ENCODE measurements around the gene PTPRN2. TPM values are rescaled to one million over a fixed set of nuclear protein-coding genes. Genes with fewer than 3 reads are reported as not detected.

The PTPRN2 gene
- total and polyA plus RNA-seq, 4 experiments from 2014 or later = 1.7 to 2.6 (median 1.9) TPM

GRCh38 chr7:157764946-157765537 is 822.6 kb downstream of the PTPRN2 start:
- Histone ChIP-seq H3K4me1 (ENCODE audit: insufficient read depth, low read length) (no peaks in the 10 kb centered on the region), H3K9me3 (ENCODE audit: control insufficient read depth in 1 of 2, low read length in 2 of 2) (no peaks in the 10 kb centered on the region), H3K27me3 (ENCODE audit: insufficient read depth, low read length) (no peaks in the 10 kb centered on the region), H3K4me3 (ENCODE audit: low read length in 2 of 2) (no peak overlapping the region), H3K36me3 (ENCODE audit: insufficient read depth, low read length) (no peaks in the 10 kb centered on the region), H3K27ac (ENCODE audit: low read depth, low read length) (no peak overlapping the region)
- ChIA-PET CTCF (ENCODE audit: partially characterized antibody) (no interaction called here), POLR2A (ENCODE audit: partially characterized antibody) (no interaction called here)
- Mint-ChIP-seq H3K36me3 (peaks cover 0 to 4% of the 10 kb centered on the region in 2 donors), H3K4me1 (peaks cover 0 to 5% (median 4%) of the 10 kb centered on the region in 4 donors), H3K4me3 (no peak overlapping the region), H3K27ac (peak overlapping the region in 1 of 7 donors; percentile 54), H3K27me3 (peaks cover 5 to 8% of the 10 kb centered on the region in 2 donors), H3K9me3 (peaks cover 0 to 16% (median 10%) of the 10 kb centered on the region in 8 donors)
- intact Hi-C loops (cut with micrococcal nuclease) = no loop called here
- DNase-seq = no peak

- H3K27ac ChIP-seq (ENCODE audit: low read depth, low read length) = no peak overlapping the region
- Mint-ChIP-seq H3K27me3 (peaks cover 5 to 8% of the 10 kb centered on the region in 2 donors), H3K36me3 (peaks cover 0 to 4% of the 10 kb centered on the region in 2 donors), H3K4me1 (peaks cover 0 to 5% (median 4%) of the 10 kb centered on the region in 4 donors), H3K9me3 (peaks cover 0 to 16% (median 10%) of the 10 kb centered on the region in 8 donors), H3K4me3 (no peak overlapping the region), H3K27ac (no peak overlapping the region)
- intact Hi-C loops (cut with micrococcal nuclease) = no loop called here
- no peaks in the 10 kb centered on the region for H3K4me1 ChIP-seq (ENCODE audit: insufficient read depth, low read length)
- no peaks in the 10 kb centered on the region for H3K27me3 ChIP-seq (ENCODE audit: insufficient read depth, low read length)
- ChIA-PET POLR2A (ENCODE audit: partially characterized antibody) (no interaction called here), CTCF (ENCODE audit: partially characterized antibody) (no interaction called here)
- no peaks in the 10 kb centered on the region for H3K36me3 ChIP-seq (ENCODE audit: insufficient read depth, low read length)
- H3K9me3 ChIP-seq (ENCODE audit: control insufficient read depth in 1 of 2, low read length in 2 of 2) = no peaks in the 10 kb centered on the region
- no peak for DNase-seq
- H3K4me3 ChIP-seq (ENCODE audit: low read length in 2 of 2) = no peak overlapping the region
These were observed 823.4 kb downstream of the PTPRN2 start for GRCh38 chr7:157764193-157764592.

DNA sequence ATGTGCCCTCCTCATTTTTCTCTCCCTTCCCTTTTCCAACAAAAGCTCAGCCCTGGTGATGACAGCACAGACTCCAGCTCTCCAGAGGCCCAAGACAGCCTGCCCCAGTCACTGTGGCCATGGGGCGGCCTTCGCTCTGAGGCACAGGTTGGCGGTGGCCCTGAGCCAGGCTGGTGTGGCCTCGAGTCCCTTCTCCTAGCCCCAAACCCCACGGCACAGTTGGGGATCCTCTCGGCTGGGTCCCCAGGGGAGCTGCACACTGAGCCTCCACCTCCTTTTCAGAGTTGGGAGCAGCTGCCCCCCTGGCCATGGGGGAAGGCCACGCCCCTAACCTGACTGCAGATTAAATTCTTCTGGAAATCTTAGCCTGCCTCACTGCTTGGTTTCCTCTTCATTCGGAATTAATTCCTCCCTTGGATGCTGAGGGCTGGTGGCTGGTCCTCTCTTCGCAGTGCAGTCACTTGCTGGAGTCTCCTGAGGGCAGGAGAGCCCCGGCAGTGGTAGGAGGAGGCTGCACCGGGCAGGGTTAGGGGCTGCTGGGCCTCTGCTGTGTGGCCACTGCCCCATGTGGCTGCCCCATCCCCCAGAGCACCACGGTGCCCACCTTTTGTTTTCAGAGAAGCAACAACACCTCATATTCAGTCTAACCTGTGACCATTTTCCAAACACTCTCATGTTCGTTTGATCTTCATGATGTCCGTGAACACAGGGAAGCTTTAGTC is 824.2 kb downstream of the PTPRN2 start:
- H3K27me3 ChIP-seq (ENCODE audit: insufficient read depth, low read length) = no peaks in the 10 kb centered on the region
- no peaks in the 10 kb centered on the region for H3K36me3 ChIP-seq (ENCODE audit: insufficient read depth, low read length)
- no peak overlapping the region for H3K4me3 ChIP-seq (ENCODE audit: low read length in 2 of 2)
- no peak for DNase-seq
- intact Hi-C loops (cut with micrococcal nuclease) = no loop called here
- H3K9me3 ChIP-seq (ENCODE audit: control insufficient read depth in 1 of 2, low read length in 2 of 2) = no peaks in the 10 kb centered on the region
- Mint-ChIP-seq H3K36me3 (peaks cover 0 to 4% of the 10 kb centered on the region in 2 donors), H3K4me3 (no peak overlapping the region), H3K4me1 (peaks cover 0 to 5% (median 4%) of the 10 kb centered on the region in 4 donors), H3K27me3 (peaks cover 3 to 8% of the 10 kb centered on the region in 2 donors), H3K27ac (no peak overlapping the region), H3K9me3 (peaks cover 0 to 16% (median 10%) of the 10 kb centered on the region in 8 donors)
- ChIA-PET POLR2A (ENCODE audit: partially characterized antibody) (no interaction called here), CTCF (ENCODE audit: partially characterized antibody) (no interaction called here)
- H3K27ac ChIP-seq (ENCODE audit: low read depth, low read length) = no peak overlapping the region
- H3K4me1 ChIP-seq (ENCODE audit: insufficient read depth, low read length) = no peaks in the 10 kb centered on the region

DNA sequence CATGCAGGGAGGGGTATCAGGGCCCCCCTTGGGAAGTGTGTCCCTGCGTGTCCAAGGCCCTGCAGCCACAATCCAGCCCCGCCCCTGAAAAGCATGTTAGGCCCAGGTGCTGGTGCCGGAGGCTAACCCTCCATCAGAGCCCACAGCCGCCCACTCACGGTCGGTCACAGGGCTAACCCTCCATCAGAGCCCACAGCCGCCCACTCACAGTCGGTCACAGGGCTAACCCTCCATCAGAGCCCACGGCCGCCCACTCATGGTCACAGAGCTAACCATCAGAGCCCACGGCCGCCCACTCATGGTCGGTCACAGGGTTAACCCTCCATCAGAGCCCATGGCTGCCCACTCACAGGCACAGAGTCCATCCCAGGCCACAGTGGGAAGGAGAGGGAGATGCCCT is 824.8 kb downstream of the PTPRN2 start:
- peaks cover 0 to 16% (median 10%) of the 10 kb centered on the region in 8 donors for H3K9me3 Mint-ChIP-seq
- no peaks in the 10 kb centered on the region for H3K9me3 ChIP-seq (ENCODE audit: control insufficient read depth in 1 of 2, low read length in 2 of 2)
- H3K27me3 ChIP-seq (ENCODE audit: insufficient read depth, low read length) = no peaks in the 10 kb centered on the region
- POLR2A ChIA-PET (ENCODE audit: partially characterized antibody) = no interaction called here
- H3K27ac Mint-ChIP-seq = no peak overlapping the region
- peaks cover 0 to 4% of the 10 kb centered on the region in 2 donors for H3K36me3 Mint-ChIP-seq
- peaks cover 0 to 5% (median 4%) of the 10 kb centered on the region in 4 donors for H3K4me1 Mint-ChIP-seq
- no peak overlapping the region for H3K4me3 Mint-ChIP-seq
- H3K36me3 ChIP-seq (ENCODE audit: insufficient read depth, low read length) = no peaks in the 10 kb centered on the region
- intact Hi-C loops (cut with micrococcal nuclease) = no loop called here
- peaks cover 3 to 8% of the 10 kb centered on the region in 2 donors for H3K27me3 Mint-ChIP-seq
- H3K27ac ChIP-seq (ENCODE audit: low read depth, low read length) = no peak overlapping the region
- DNase-seq = no peak
- H3K4me1 ChIP-seq (ENCODE audit: insufficient read depth, low read length) = no peaks in the 10 kb centered on the region
- CTCF ChIA-PET (ENCODE audit: partially characterized antibody) = no interaction called here
- no peak overlapping the region for H3K4me3 ChIP-seq (ENCODE audit: low read length in 2 of 2)

DNA sequence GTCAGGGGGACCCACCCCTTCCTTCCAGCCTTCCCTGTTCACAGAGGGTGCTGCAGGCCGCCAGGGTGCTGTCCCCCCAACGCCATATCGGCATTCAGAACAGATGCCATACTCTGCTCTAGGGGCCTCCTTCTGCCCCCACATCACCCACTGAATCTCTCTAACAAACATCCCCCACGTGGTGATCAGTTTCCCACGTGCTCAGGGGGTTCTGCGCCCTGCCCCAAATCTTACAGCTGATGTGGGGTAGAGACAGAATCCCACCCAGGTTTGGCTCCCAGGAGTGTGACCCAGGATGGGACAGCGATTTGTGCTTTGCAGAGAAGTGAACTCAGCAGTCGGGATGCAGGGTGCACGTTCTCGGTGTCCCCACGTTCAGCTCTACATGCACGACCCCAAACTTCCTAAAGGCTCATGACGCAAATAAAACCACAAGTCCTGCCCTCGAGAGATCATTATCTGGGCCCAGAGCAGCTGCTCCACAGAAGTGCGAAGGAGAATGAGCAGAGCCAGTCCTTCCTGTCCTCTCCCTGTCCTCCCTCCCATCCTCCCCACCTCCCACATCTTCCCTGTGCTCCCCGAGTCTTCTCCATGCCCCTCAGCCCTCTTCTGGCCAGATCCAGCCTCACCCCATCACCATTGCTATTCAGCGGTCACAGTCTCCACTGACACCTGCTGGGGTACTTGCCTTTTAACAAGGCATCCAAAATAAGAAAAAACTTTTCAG is 827.5 kb downstream of the PTPRN2 start:
- ChIA-PET POLR2A (ENCODE audit: partially characterized antibody) (no interaction called here), CTCF (ENCODE audit: partially characterized antibody) (no interaction called here)
- Mint-ChIP-seq H3K9me3 (peaks cover 0 to 6% (median 4%) of the 10 kb centered on the region in 8 donors), H3K27me3 (peaks cover 6 to 7% of the 10 kb centered on the region in 2 donors), H3K4me1 (peaks cover 0 to 5% (median 4%) of the 10 kb centered on the region in 4 donors), H3K4me3 (no peak overlapping the region), H3K36me3 (no peaks in the 10 kb centered on the region), H3K27ac (no peak overlapping the region)
- no peak for DNase-seq
- H3K27ac ChIP-seq (ENCODE audit: low read depth, low read length) = no peak overlapping the region
- H3K9me3 ChIP-seq (ENCODE audit: control insufficient read depth in 1 of 2, low read length in 2 of 2) = no peaks in the 10 kb centered on the region
- no peak overlapping the region for H3K4me3 ChIP-seq (ENCODE audit: low read length in 2 of 2)
- H3K27me3 ChIP-seq (ENCODE audit: insufficient read depth, low read length) = no peaks in the 10 kb centered on the region
- no peaks in the 10 kb centered on the region for H3K36me3 ChIP-seq (ENCODE audit: insufficient read depth, low read length)
- intact Hi-C loops (cut with micrococcal nuclease) = loop anchor here (2.0 kb wide), 1 partner anchor 327 kb away; no protein-coding TSS in a partner anchor
- no peaks in the 10 kb centered on the region for H3K4me1 ChIP-seq (ENCODE audit: insufficient read depth, low read length)

DNA sequence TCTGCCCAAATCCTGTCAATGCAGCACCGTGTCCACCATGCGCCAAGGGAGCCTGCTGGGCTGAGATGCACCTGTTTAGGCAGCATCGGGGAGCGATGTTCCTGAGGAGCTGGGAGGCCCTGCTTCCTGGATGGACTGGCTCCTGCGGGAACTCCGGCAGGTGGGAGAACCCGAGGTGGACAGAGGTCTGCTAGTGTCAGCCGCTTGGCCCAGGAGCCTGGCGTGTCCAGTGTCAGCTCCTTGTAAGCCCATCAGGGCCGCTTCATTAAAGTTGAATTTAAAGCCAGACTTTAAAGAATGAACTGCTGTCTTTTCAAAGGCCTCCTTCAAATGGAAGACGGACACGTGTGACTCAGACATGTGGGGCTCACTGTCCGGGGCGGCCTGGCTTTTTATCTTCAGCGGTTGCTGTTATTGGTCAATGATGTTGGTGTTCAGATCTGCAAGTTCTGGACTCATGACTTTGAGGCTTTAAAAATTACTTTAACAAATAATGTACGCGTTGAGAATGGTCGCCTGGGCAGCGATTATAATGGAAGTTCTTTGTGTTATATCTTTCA is 828.3 kb downstream of the PTPRN2 start:
- peaks cover 0 to 5% (median 0%) of the 10 kb centered on the region in 8 donors for H3K9me3 Mint-ChIP-seq
- H3K27me3 Mint-ChIP-seq = peaks cover 6 to 7% of the 10 kb centered on the region in 2 donors
- peak overlapping the region in 1 of 8 donors; percentile 31 for H3K4me3 Mint-ChIP-seq
- no peaks in the 10 kb centered on the region for H3K36me3 Mint-ChIP-seq
- POLR2A ChIA-PET (ENCODE audit: partially characterized antibody) = no interaction called here
- no peak overlapping the region for H3K4me3 ChIP-seq (ENCODE audit: low read length in 2 of 2)
- no peak overlapping the region for H3K27ac Mint-ChIP-seq
- peaks cover 0 to 5% (median 4%) of the 10 kb centered on the region in 4 donors for H3K4me1 Mint-ChIP-seq
- CTCF ChIA-PET (ENCODE audit: partially characterized antibody) = no interaction called here
- no peaks in the 10 kb centered on the region for H3K27me3 ChIP-seq (ENCODE audit: insufficient read depth, low read length)
- DNase-seq = no peak
- no peaks in the 10 kb centered on the region for H3K36me3 ChIP-seq (ENCODE audit: insufficient read depth, low read length)
- no peak overlapping the region for H3K27ac ChIP-seq (ENCODE audit: low read depth, low read length)
- intact Hi-C loops (cut with micrococcal nuclease) = no loop called here
- no peaks in the 10 kb centered on the region for H3K9me3 ChIP-seq (ENCODE audit: control insufficient read depth in 1 of 2, low read length in 2 of 2)
- H3K4me1 ChIP-seq (ENCODE audit: insufficient read depth, low read length) = no peaks in the 10 kb centered on the region

Data from CD4-positive, alpha-beta memory T cell (primary cell).